ENCODE results near the gene MAD2L1BP.
A peak's percentile ranks its signal among the peaks of the same experiment; 100 is the strongest.

MAD2L1BP gene

GRCh38 chr6:43667245-43668150, 31.9 kb downstream of the MAD2L1BP start:
- TF ChIP-seq, protein P1, sequence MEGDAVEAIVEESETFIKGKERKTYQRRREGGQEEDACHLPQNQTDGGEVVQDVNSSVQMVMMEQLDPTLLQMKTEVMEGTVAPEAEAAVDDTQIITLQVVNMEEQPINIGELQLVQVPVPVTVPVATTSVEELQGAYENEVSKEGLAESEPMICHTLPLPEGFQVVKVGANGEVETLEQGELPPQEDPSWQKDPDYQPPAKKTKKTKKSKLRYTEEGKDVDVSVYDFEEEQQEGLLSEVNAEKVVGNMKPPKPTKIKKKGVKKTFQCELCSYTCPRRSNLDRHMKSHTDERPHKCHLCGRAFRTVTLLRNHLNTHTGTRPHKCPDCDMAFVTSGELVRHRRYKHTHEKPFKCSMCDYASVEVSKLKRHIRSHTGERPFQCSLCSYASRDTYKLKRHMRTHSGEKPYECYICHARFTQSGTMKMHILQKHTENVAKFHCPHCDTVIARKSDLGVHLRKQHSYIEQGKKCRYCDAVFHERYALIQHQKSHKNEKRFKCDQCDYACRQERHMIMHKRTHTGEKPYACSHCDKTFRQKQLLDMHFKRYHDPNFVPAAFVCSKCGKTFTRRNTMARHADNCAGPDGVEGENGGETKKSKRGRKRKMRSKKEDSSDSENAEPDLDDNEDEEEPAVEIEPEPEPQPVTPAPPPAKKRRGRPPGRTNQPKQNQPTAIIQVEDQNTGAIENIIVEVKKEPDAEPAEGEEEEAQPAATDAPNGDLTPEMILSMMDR (IDR thresholded peaks at IDR 0.05), result peak; percentile 84
- Histone ChIP-seq H3K27ac (peak overlapping the region in 1 of 2 donors; percentile 59), H3K4me3 (peak overlapping the region; percentile 54)
- peak; percentile 82 for DNase-seq (ENCODE audit: low spot score)

DNA sequence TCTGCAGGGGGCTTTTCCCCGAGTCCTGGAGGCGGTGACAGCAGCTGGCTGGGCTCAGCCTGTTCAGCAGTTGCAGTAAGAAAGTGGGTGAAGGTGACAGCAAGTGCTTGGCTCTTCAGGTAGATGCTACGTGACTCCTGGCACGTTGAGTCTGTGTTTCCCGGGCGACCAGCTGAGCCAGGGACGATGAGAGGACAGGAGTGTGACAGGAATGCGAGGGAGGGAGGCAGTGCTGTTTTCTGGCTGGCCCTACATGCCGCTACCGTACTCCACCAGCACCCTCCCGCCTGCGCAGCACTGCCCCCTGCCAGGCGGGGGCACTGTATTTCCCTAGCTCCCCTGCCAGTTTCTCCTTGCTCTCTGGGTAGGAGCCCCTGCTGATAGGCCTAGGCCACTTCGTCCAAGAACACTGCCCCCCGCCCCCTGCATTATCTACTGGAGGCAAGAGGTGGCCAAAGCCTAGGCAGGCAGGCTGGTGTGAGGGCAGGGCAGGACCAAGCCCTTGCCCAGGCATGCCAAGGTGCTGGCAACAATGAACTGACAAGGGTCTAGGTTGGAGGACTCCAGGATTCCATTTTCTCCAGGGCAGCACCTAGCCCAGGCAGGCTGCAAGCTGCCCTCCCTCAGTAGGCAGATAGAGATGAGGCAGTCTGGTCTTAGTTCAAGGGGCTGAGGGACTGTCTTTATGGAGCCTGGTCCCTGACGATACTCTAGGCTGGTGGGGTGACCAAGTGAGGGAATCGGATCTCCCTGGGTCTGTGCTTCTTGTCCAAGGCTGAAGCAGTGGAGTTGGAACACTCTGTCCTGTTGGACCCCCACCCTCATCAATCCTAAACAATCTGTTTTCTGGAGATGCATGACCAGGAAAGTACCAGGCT, 32.8 kb downstream of the MAD2L1BP start:
- peak overlapping the region; percentile 42 to 59 for H3K27ac ChIP-seq
- TF ChIP-seq, protein P1 (IDR thresholded peaks at IDR 0.05), result peak; percentile 52
- no peak overlapping the region for H3K4me3 ChIP-seq
- peak; percentile 79 for DNase-seq (ENCODE audit: low spot score)

- TF ChIP-seq, protein P1 (IDR thresholded peaks at IDR 0.05), result no peak
- H3K27ac ChIP-seq, result peak overlapping the region; percentile 42 to 59
- peak; percentile 83 for DNase-seq (ENCODE audit: low spot score)
- no peak overlapping the region for H3K4me3 ChIP-seq
Observed at GRCh38 chr6:43669050-43669921, 33.6 kb downstream of the MAD2L1BP start.

DNA sequence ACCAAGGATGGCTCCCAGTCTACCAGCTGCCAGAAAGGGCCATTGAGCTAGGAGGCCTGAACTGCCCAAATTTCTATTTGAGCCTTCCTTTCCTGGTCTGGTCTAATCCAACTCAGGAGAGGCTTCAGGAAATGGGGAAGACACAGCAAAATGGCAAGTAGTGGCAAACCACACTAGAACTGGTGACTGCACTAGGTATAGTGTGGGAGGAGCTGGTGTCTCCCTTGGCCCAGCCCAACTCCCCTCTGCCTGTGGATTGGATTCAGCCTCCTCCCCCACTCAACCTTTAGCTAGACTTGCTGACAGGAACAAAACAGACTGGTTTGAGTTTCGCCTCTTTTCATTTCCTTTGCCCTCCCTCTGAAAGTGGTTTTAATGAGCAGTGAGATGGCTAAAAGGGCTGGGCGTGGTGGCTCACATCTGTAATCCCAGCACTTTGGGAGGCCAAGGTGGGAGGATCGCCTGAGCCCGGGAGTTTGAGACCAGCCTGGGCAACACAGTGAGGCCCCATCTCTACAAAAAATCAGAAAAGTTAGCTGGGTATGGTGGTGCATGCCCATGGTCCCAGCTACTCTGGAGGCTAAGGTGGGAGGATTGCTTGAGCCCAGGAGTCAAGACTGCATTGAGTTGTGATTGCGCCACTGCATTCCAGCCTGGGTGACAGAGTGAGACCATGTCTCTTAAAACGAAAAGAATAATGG, 34.4 kb downstream of the MAD2L1BP start:
- DNase-seq (ENCODE audit: low spot score), result no peak
- no peak overlapping the region for H3K4me3 ChIP-seq
- TF ChIP-seq, protein P1 (IDR thresholded peaks at IDR 0.05), result no peak
- peak overlapping the region; percentile 42 to 59 for H3K27ac ChIP-seq

- peak overlapping the region in 1 of 2 donors; percentile 59 for H3K27ac ChIP-seq
- H3K4me3 ChIP-seq, result no peak overlapping the region
- TF ChIP-seq, protein P1 (IDR thresholded peaks at IDR 0.05), result no peak
- DNase-seq (ENCODE audit: low spot score), result no peak
Observed at GRCh38 chr6:43670623-43670986, 35.0 kb downstream of the MAD2L1BP start.

Measured in coronary artery (tissue), 2 donors.